ENCODE data around the gene LOXL3. TPM values are rescaled to one million over a fixed set of nuclear protein-coding genes. Genes with fewer than 3 reads are reported as not detected.

LOXL3 gene
- total RNA-seq, 1 experiment from 2014 or later: 10.4 TPM

DNA sequence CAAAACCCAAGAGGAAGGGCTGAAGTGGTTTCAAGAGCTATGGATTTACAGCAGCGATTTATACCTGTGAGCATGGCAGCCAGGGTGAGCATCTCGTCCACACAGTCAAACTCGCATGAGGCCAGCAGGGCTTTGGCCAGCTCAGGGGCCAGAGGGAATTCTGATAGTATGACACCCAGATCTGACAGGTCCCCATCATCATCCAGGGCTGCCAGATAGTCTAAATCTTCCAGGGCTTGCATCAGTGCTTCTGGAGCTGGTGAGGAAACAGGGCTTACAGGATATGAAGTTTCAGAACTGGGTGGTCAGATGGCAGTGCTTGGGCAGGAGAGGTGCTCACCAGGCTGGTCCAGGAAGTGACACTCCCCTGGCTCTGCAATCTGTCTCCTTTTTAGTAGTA is 31.2 kb downstream of the LOXL3 start:
- Histone ChIP-seq H3K36me3 (peaks cover 21% of the 10 kb centered on the region), H3K4me1 (replicated peaks) (no peaks in the 10 kb centered on the region), H3K27me3 (replicated peaks) (peaks cover 34% of the 10 kb centered on the region), H3K27ac (no peak overlapping the region), H3K4me3 (no peak overlapping the region), H3K9me3 (replicated peaks) (no peaks in the 10 kb centered on the region)
- DNase-seq (ENCODE audit: low read depth in 1 of 2, low spot score in 2 of 2): peak in 1 of 2 experiments; percentile 37

DNA sequence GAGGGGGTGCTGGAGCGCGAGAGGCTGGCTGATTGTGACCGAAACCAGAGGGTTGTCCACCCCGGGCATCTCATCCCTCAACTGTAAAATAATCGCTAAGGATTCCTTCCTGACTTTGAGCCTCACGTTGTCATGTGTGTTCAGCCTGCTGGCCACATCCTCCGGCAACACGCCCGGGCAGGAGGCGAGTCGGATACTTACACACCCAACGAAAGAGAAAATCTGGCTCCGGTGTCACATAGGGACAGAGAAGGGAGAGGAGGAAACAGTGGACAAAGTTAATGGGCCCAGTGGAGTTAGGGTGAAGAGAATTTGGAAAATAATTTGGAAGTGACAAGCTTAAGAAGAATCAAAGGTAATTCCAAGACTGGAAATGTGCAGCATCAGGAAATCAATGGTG is 37.1 kb downstream of the LOXL3 start:
- H3K27ac ChIP-seq: no peak overlapping the region
- H3K9me3 ChIP-seq (replicated peaks): peaks cover 20% of the 10 kb centered on the region
- no peak for DNase-seq (ENCODE audit: low read depth in 1 of 2, low spot score in 2 of 2)
- H3K4me1 ChIP-seq (replicated peaks): peaks cover 12% of the 10 kb centered on the region
- no peak overlapping the region for H3K4me3 ChIP-seq
- H3K27me3 ChIP-seq (replicated peaks): peaks cover 85% of the 10 kb centered on the region
- H3K36me3 ChIP-seq: no peaks in the 10 kb centered on the region

DNA sequence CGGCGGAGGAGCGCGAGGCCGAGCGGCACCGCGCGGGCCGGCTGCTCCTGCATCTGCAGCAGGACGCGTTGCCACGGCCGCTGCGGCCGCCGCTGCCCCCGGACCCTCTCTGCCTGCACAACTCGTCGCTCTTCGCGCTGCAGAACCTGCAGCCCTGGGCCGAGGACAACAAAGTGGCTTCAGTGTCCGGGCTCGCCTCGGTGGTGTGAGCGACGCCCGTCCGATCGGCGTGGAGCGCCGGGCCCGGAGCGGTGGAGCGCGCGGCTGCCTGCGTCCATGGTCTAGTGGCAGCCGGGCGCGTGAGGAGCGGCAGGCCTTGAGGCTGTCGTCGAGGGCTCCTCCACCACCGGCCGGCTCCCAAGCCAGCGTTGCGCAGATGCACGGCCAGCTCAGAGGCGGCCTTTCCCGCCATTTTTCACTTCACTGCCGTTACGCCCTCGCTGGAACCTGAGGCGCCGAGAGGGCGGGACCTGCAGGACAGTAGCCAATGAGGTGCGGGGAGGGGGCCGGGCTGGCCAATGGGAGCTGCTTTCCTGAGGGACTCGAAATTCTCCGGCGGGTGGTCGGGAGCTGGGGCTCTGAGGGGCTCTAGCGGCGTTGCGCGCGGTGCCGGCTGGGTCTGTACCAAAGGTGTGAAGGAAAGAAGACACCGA is 37.6 kb downstream of the LOXL3 start:
- no peak overlapping the region for H3K4me3 ChIP-seq
- H3K27ac ChIP-seq: no peak overlapping the region
- H3K9me3 ChIP-seq (replicated peaks): peaks cover 20% of the 10 kb centered on the region
- peaks cover 15% of the 10 kb centered on the region for H3K4me1 ChIP-seq (replicated peaks)
- H3K36me3 ChIP-seq: no peaks in the 10 kb centered on the region
- DNase-seq (ENCODE audit: low read depth in 1 of 2, low spot score in 2 of 2): no peak
- peaks cover 88% of the 10 kb centered on the region for H3K27me3 ChIP-seq (replicated peaks)

DNA sequence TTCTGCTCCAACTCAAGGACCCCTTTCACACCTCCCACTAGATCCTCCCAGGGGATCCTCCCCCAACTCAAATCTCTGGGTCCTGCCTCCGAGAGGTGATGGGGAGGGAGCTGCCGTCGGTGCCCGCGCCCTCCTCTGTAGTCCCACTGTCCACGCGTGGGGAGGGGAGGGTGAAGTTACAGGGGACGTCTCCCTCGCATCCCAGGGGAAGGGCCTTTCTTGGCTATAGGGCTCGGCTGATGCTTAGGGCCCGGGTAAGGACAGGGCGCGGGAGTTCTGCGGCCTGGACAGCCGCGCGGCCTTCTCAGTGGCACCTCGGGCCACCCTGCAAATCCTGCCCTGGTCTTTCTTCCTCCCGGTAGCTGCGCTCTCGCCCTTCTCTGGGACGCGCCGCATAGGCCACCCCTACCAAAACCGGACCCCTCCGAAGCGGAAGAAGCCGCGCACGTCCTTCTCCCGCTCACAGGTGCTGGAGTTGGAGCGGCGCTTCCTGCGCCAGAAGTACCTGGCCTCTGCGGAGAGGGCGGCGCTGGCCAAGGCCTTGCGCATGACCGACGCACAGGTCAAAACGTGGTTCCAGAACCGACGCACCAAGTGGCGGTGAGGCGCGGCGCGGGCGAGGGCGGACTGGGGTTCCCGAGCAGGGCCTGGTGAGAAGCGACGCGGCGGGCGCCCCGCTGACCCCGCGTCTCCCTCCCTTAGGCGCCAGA is 38.3 kb downstream of the LOXL3 start:
- DNase-seq (ENCODE audit: low read depth in 1 of 2, low spot score in 2 of 2): no peak
- Histone ChIP-seq H3K9me3 (replicated peaks) (peaks cover 20% of the 10 kb centered on the region), H3K4me3 (no peak overlapping the region), H3K27ac (no peak overlapping the region), H3K4me1 (replicated peaks) (peaks cover 17% of the 10 kb centered on the region), H3K36me3 (no peaks in the 10 kb centered on the region), H3K27me3 (replicated peaks) (peaks cover 83% of the 10 kb centered on the region)

DNA sequence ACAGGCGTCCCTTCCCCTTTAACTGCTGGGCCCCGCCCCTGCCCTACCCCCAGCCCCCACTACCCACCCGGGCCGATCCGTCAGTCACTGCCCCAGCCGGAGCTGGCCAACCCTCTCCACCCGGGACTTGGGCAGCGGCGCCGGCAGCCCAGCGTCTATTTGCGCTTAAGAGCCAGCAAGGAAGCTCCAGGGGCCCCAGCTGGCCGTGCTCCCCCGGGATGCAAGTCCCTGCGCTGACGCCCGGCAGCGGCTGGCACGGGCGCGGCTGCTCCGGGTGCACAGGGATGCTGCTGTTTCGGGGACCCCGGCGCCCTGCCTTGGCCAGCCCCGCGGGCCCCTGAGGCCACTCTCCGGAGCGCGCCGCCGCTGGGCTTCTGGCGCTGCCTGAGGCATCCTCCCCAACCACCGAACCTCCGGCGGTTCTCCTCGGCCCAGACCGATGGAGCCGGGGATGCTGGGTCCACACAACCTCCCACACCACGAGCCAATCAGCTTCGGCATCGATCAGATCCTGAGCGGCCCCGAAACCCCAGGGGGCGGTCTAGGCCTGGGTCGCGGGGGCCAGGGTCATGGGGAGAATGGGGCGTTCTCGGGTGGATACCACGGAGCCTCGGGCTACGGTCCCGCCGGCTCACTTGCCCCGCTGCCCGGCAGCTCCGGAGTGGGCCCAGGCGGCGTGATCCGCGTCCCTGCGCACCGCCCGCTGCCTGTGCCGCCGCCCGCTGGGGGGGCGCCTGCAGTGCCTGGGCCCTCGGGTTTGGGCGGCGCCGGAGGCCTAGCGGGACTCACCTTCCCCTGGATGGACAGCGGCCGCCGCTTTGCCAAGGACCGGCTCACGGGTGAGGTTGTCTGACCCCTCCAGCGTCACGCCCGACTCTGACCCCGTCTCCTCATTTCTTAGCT is 39.1 kb downstream of the LOXL3 start, which contains the start of gene TLX2:
Gene TLX2 (plus strand): TSS at position 83 of the 903 bp plus-strand sequence. CDS start 357 bp downstream, at position 440.
- Histone ChIP-seq H3K4me3 (no peak within 1 kb of the TSS), H3K27me3 (replicated peaks) (peaks cover 77% of the 10 kb centered on the region), H3K4me1 (replicated peaks) (peaks cover 17% of the 10 kb centered on the region), H3K27ac (no peak within 1 kb of the TSS), H3K36me3 (no peaks in the 10 kb centered on the region), H3K9me3 (replicated peaks) (peaks cover 20% of the 10 kb centered on the region)
- DNase-seq (ENCODE audit: low read depth in 1 of 2, low spot score in 2 of 2): no peak

DNA sequence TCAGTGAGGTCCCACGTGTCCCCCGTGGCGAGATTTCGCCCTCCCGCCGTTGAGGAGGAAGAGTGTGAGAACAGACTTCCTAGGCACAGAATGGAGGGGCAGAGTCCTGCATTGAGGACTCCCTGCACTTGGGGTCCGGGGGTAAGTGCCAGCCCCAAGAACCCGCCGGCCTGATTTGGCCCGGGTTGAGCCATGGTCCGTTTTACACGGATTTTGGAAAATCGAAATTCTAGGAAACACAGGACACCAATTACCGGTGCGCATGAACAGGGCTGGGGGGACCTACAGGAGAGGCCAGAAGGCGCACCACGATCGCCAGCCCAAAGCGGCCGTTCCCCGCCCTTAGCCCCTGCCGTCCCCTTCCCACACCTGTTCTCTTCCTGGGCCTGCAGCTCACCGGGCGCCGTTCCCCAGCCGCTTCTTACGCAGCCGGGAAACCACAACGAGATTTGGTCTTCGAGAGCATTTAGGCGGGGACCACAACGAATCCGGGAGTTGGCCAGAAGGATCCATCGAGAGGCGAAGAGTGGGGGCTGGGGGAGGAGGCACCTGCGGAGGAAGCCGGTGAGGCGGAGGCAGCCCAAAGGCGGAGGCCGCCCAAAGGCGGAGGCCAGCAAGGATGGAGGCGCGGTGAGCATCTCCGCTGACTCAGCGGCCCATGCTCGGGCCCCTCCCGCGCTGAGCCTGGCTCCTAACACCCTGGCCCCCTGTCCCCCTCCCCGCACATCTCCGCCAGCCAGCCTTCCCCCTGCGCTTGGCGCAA is 40.0 kb downstream of the LOXL3 start:
- Histone ChIP-seq H3K9me3 (replicated peaks) (peaks cover 20% of the 10 kb centered on the region), H3K4me3 (no peak overlapping the region), H3K27ac (no peak overlapping the region), H3K27me3 (replicated peaks) (peaks cover 68% of the 10 kb centered on the region), H3K36me3 (no peaks in the 10 kb centered on the region), H3K4me1 (replicated peaks) (peaks cover 17% of the 10 kb centered on the region)
- peak in 1 of 2 experiments; percentile 44 for DNase-seq (ENCODE audit: low read depth in 1 of 2, low spot score in 2 of 2)

DNA sequence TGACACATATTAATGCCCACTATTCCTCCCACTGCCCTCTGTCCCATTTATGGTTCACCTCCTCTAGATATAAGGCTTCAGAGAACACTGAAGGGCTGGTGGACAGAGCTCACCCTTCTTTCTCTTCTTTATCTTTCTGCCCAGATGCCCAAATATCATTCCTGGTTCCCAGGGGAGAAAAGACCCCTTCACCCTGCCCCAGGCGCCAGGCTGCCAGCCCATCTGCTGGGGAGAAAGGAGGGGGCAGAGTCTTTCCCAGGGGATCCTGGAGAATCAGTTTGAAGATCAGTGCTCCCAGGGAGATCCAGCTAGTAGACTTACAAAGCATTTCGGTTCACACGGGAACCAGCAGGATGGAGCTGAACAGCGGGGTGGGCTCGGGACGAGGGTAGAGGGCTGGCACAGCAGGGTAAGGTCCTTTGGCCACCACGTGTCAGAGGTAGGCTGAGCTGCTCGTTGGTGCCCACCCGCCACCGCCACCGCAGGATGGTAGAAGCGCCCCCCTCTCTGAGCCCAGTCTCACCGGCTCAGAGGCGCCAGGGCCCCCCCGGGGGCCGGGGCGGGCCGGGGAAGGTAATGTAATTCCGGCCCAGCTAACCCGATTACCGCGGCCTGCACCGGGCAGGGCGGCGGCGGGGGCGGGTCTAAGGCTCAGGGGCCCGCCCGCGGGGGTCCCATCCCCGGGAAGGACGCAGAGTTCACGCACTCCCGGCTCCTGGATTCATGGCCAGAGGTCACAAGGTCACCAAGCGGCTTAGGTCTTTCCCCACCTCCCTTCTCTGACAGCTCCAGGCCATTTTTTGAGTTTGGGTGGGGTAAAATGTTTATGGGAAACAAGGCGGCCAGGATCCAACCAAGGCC is 40.8 kb downstream of the LOXL3 start:
- peaks cover 23% of the 10 kb centered on the region for H3K4me1 ChIP-seq (replicated peaks)
- no peak overlapping the region for H3K27ac ChIP-seq
- DNase-seq (ENCODE audit: low read depth in 1 of 2, low spot score in 2 of 2): no peak
- no peak overlapping the region for H3K4me3 ChIP-seq
- H3K9me3 ChIP-seq (replicated peaks): peaks cover 20% of the 10 kb centered on the region
- H3K36me3 ChIP-seq: no peaks in the 10 kb centered on the region
- H3K27me3 ChIP-seq (replicated peaks): peaks cover 60% of the 10 kb centered on the region

DNA sequence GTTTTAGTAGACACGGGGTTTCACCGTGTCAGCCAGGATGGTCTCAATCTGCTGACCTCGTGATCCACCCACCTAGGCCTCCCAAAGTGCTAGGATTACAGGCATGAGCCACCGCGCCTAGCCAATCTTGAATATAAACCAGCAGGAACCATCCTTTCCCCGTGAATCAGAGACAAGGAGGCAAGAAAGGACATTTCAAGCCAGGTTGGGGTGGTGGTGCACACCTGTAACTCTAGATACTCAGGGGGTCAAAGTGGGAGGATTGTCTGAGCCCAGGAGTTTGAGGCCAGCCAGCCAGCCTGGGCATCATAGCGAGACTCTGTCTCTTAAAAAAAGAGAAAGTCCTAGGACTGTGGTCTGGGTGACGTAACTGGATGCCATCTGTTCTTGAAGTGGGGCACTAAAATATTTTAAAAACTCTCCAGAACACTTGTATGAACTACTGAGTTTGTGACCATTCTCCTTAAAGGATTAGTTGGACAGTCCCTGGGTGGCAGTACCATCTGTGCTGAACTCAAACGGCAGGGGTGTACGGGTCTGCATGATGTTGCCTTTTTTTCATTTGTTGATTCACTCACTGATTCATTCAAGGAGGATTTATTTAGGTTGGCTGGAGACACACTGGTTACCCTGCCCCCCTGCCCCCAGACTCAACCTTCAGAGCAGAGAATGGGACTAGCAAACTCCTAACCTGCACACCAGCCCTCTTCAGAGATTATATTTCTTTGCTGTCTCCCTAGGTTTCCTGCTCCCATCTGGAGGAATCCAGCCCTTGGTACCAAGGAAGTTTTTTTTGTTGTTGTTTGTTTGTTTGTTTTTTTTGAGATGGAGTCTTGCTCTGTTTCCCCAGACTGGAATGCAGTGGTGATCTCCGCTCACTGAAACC is 42.4 kb downstream of the LOXL3 start:
- Histone ChIP-seq H3K27me3 (replicated peaks) (peaks cover 49% of the 10 kb centered on the region), H3K4me1 (replicated peaks) (peaks cover 33% of the 10 kb centered on the region), H3K36me3 (peaks cover 12% of the 10 kb centered on the region), H3K4me3 (no peak overlapping the region), H3K9me3 (replicated peaks) (peaks cover 15% of the 10 kb centered on the region), H3K27ac (no peak overlapping the region)
- DNase-seq (ENCODE audit: low read depth in 1 of 2, low spot score in 2 of 2): peak in 1 of 2 experiments; percentile 45

DNA sequence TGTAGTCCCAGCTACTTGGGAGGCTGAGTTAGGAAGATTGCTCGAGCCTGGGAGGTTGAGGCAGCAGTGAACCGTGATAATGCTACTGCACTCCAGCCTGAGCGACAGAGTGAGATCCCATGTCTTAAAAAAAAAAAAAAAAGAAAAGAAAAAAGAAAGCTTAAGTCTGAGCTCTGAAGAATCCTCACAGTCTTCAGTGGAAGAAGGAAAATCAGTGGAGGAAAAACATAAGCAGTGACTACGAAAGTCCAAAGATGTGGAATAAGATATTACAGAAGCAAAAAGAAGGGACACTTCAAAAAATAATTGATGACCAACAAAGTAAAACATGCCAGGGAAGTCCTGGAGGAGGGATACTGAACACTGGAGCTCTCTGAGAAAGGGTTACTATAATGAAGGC is 43.5 kb downstream of the LOXL3 start:
- no peak overlapping the region for H3K27ac ChIP-seq
- DNase-seq (ENCODE audit: low read depth in 1 of 2, low spot score in 2 of 2): no peak

DNA sequence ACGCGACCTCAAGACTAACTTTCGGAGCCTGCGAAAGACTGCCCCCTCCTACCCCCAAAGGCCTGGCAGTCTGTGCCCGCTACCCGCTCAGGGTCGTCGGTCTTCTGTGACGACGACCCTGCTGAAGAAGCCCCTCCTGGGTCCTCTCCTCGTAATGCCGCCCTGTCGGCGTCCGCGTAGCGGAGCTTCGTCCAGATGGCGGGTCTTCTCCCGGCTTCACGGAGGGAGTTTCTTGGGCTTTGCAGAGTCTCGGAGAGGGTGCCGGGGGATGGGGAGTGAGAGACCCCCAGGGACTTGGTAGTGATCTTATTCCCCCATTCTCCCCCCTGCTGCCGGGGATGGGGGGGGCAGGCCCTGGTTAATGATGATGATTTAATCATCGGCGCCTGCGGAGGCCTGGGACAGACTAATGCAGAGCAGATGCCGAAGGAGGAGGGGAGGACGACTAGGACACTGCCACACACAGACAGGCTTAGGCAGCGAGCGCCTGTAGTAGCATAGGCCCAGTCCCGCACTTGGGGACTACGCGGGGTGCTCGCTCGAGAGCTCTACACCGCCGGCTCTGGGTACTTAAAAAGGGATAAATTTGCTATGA is 45.7 kb downstream of the LOXL3 start:
- peak in 1 of 2 experiments; percentile 36 for DNase-seq (ENCODE audit: low read depth in 1 of 2, low spot score in 2 of 2)
- Histone ChIP-seq H3K9me3 (replicated peaks) (no peaks in the 10 kb centered on the region), H3K4me1 (replicated peaks) (peaks cover 37% of the 10 kb centered on the region), H3K4me3 (peak overlapping the region; percentile 96), H3K27me3 (replicated peaks) (peaks cover 16% of the 10 kb centered on the region), H3K27ac (peak overlapping the region; percentile 98), H3K36me3 (peaks cover 31% of the 10 kb centered on the region)

More for the DNA sequence above, 43.5 kb downstream of the LOXL3 start:
- Histone ChIP-seq H3K9me3 (replicated peaks) (peaks cover 5% of the 10 kb centered on the region; the same call in 1 of the 2 replicates), H3K4me1 (replicated peaks) (peaks cover 39% of the 10 kb centered on the region), H3K27me3 (replicated peaks) (peaks cover 38% of the 10 kb centered on the region), H3K36me3 (peaks cover 22% of the 10 kb centered on the region), H3K4me3 (no peak overlapping the region)

DNA sequence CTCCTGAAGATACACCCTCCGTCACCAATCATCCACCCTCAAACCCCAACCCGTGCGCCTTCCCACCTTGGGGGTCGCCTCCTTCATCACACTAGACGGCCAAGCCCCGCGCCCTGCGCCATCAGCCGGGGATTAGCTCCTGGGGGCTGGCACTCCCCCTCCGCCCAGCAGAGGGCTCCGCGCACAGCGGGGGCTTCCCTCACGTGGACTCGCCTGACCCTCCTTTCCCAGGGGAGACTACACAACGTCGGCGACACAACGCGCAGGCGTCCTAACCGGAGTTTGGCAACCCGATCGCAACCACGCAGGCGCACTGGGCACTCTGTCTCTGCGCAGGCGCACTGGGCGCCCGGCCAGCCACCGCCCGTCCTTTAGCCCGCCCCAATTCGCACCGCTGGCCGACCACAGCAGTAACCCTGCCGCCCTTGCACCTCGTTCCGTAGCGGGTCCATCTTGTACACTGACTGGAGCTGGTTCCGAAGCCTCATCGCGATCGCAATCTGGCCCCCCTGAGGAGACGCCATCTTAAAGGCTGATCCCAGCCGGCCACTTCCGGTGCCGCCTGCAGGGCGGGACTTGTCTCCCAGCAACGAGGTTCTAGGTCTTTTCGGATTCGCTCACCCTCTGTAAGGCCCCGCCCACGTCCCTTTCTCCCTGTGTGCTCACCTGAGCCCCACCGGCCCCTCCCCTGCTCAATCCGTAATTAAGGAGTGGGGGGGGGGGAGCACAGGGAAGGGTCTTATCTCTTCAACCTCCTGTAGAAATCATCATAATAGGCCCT is 46.4 kb downstream of the LOXL3 start, which contains the start of gene PCGF1:
Gene PCGF1 (minus strand): TSS at position 551 of the 781 bp plus-strand sequence. CDS start 27 bp downstream, at position 524.
- peaks cover 31% of the 10 kb centered on the region for H3K36me3 ChIP-seq
- DNase-seq (ENCODE audit: low read depth in 1 of 2, low spot score in 2 of 2): peak; percentile 98 to 99
- peak within 1 kb of the TSS; percentile 98 for H3K27ac ChIP-seq
- H3K4me3 ChIP-seq: peak within 1 kb of the TSS; percentile 96
- H3K27me3 ChIP-seq (replicated peaks): peaks cover 10% of the 10 kb centered on the region; the same call in 1 of the 2 replicates
- no peaks in the 10 kb centered on the region for H3K9me3 ChIP-seq (replicated peaks)
- peaks cover 43% of the 10 kb centered on the region for H3K4me1 ChIP-seq (replicated peaks)

All from SJSA1 (cell line).